K562 (cell line): ENCODE measurements around the gene DNAJC1. TPM values are rescaled to one million over a fixed set of nuclear protein-coding genes. Genes with fewer than 3 reads are reported as not detected.
A peak's percentile ranks its signal among the peaks of the same experiment; 100 is the strongest.

Experiments used
- GATA2 ChIP-seq: sonication (generic); formaldehyde crosslinking; IDR thresholded peaks from 2 replicates; pipeline ENCODE4 v1.4.0; 2020; ENCODE audit warnings: mild to moderate bottlenecking, missing genetic modification reagents
- SAP30 ChIP-seq: fragments of 200-600 bp; sonication (generic); IDR thresholded peaks from 2 replicates; pipeline ENCODE4 v1.6.1; 2012; ENCODE audit warnings: borderline replicate concordance, low read depth, mild to moderate bottlenecking, moderate library complexity, low read length, control low read depth, inconsistent platforms; ENCODE audit not compliant: insufficient read depth, poor library complexity, severe bottlenecking
- polyA plus RNA-seq, 8 experiments: library from polyadenylated mRNA; depleted of rRNA in 4 of 8; stranded (reverse) in 5 of 8; unstranded in 3 of 8; fragments of >200 nt; fragmentation: Nextera tagmentation in 2 of 8; fragmentation: Illumina TruSeq in 1 of 8; extraction: Ambion mirVana in 2 of 8; extraction: Trizol in 1 of 8; gene quantifications; 2 replicates each; pipeline versions ENCODE4 v1.2.1 to v1.2.3, GENCODE V29; 2011 to 2014; ENCODE audit warnings: inconsistent platforms in 1 of 8, missing spikeins in 1 of 8
- total RNA-seq, 7 experiments: library from RNA; depleted of rRNA in 6 of 7; stranded (reverse); fragments of >200 nt in 6 of 7; fragmentation: Illumina TruSeq in 2 of 7; extraction: Trizol in 2 of 7; gene quantifications; 2 replicates each; pipeline versions ENCODE4 v1.2.1 to v1.2.3, GENCODE V29; 2011 to 2021; ENCODE audit warnings: low replicate concordance in 1 of 7
- TF ChIP-seq, protein P1 (sequence below): fragments of 250-450 bp; sonication (Bioruptor Pico); IDR thresholded peaks from 2 replicates; pipeline ENCODE4 v1.4.0; 2020; ENCODE audit warnings: mild to moderate bottlenecking, moderate library complexity
- TF ChIP-seq, protein P2 (sequence below): sonication (generic); formaldehyde crosslinking; IDR thresholded peaks from 2 replicates; pipeline ENCODE4 v1.8.1; 2022; ENCODE audit warnings: missing genetic modification reagents
- TF ChIP-seq, protein P3 (sequence below), 2 experiments: fragments of 450-650 bp; formaldehyde crosslinking in 1 of 2; IDR thresholded peaks; 2 replicates each; pipeline versions ENCODE4 v1.4.0 to v1.6.1; 2014 to 2020; ENCODE audit warnings: mild to moderate bottlenecking in 2 of 2, borderline replicate concordance in 1 of 2, low read depth in 1 of 2
- TF ChIP-seq, protein P4 (sequence below): fragments of 250-450 bp; sonication (Bioruptor Pico); IDR thresholded peaks from 2 replicates; pipeline ENCODE4 v1.5.0; 2021; ENCODE audit warnings: mild to moderate bottlenecking, borderline replicate concordance

The DNAJC1 gene
- total and polyA plus RNA-seq, 9 of the 15 experiments (the other 6 are each of a cell fraction or from before 2014, with no cell fraction given) = 5.4 to 77.6 (median 40.3) TPM

DNA sequence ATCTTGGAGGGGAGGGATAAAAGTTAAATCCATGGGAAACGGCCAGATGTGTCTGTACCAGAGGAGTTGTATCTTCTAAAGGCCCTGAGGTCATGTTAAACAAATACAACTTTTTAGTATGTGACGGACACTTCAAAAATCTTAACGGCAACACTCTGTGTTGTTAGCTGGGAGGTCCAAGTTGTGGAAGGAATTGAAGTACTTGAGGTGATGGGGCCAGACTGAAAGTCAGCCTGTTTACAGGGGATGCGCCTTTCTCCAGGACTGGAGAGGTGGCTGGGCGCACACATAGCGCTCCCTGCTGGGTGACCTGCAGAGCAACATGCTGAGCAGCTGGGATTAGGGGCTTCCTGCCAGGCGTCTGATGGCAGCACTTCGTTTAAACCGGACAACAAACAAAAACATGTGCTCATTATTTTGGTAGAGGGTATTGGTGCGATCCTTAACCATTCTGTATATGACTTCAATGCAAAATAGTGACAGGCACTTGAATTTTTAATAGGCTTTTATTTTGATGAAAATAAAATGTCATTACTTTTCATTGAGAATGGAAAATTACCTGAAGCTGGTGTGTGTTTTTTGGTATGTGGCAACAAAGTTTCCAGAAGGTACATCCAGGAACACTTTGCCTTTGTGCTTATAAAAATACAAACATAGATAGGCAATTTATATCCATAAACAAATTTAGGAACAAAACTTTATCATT lies 271.3 kb downstream of the DNAJC1 start (continued):
- TF ChIP-seq, protein P1, sequence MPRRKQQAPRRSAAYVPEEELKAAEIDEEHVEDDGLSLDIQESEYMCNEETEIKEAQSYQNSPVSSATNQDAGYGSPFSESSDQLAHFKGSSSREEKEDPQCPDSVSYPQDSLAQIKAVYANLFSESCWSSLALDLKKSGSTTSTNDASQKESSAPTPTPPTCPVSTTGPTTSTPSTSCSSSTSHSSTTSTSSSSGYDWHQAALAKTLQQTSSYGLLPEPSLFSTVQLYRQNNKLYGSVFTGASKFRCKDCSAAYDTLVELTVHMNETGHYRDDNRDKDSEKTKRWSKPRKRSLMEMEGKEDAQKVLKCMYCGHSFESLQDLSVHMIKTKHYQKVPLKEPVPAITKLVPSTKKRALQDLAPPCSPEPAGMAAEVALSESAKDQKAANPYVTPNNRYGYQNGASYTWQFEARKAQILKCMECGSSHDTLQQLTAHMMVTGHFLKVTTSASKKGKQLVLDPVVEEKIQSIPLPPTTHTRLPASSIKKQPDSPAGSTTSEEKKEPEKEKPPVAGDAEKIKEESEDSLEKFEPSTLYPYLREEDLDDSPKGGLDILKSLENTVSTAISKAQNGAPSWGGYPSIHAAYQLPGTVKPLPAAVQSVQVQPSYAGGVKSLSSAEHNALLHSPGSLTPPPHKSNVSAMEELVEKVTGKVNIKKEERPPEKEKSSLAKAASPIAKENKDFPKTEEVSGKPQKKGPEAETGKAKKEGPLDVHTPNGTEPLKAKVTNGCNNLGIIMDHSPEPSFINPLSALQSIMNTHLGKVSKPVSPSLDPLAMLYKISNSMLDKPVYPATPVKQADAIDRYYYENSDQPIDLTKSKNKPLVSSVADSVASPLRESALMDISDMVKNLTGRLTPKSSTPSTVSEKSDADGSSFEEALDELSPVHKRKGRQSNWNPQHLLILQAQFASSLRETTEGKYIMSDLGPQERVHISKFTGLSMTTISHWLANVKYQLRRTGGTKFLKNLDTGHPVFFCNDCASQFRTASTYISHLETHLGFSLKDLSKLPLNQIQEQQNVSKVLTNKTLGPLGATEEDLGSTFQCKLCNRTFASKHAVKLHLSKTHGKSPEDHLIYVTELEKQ (CRISPR knock-in tag) = no peak
- TF ChIP-seq, protein P2, sequence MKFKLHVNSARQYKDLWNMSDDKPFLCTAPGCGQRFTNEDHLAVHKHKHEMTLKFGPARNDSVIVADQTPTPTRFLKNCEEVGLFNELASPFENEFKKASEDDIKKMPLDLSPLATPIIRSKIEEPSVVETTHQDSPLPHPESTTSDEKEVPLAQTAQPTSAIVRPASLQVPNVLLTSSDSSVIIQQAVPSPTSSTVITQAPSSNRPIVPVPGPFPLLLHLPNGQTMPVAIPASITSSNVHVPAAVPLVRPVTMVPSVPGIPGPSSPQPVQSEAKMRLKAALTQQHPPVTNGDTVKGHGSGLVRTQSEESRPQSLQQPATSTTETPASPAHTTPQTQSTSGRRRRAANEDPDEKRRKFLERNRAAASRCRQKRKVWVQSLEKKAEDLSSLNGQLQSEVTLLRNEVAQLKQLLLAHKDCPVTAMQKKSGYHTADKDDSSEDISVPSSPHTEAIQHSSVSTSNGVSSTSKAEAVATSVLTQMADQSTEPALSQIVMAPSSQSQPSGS (CRISPR knock-in tag) = no peak
- TF ChIP-seq GATA2 (CRISPR knock-in tag) = no peak
- TF ChIP-seq, protein P3, sequence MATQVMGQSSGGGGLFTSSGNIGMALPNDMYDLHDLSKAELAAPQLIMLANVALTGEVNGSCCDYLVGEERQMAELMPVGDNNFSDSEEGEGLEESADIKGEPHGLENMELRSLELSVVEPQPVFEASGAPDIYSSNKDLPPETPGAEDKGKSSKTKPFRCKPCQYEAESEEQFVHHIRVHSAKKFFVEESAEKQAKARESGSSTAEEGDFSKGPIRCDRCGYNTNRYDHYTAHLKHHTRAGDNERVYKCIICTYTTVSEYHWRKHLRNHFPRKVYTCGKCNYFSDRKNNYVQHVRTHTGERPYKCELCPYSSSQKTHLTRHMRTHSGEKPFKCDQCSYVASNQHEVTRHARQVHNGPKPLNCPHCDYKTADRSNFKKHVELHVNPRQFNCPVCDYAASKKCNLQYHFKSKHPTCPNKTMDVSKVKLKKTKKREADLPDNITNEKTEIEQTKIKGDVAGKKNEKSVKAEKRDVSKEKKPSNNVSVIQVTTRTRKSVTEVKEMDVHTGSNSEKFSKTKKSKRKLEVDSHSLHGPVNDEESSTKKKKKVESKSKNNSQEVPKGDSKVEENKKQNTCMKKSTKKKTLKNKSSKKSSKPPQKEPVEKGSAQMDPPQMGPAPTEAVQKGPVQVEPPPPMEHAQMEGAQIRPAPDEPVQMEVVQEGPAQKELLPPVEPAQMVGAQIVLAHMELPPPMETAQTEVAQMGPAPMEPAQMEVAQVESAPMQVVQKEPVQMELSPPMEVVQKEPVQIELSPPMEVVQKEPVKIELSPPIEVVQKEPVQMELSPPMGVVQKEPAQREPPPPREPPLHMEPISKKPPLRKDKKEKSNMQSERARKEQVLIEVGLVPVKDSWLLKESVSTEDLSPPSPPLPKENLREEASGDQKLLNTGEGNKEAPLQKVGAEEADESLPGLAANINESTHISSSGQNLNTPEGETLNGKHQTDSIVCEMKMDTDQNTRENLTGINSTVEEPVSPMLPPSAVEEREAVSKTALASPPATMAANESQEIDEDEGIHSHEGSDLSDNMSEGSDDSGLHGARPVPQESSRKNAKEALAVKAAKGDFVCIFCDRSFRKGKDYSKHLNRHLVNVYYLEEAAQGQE (IDR thresholded peaks at IDR 0.05; ENCODE audit: borderline replicate concordance) = peak; percentile 86
- TF ChIP-seq, protein P3 (CRISPR knock-in tag; IDR thresholded peaks at IDR 0.05; ENCODE audit: low read depth) = no peak
- TF ChIP-seq, protein P4, sequence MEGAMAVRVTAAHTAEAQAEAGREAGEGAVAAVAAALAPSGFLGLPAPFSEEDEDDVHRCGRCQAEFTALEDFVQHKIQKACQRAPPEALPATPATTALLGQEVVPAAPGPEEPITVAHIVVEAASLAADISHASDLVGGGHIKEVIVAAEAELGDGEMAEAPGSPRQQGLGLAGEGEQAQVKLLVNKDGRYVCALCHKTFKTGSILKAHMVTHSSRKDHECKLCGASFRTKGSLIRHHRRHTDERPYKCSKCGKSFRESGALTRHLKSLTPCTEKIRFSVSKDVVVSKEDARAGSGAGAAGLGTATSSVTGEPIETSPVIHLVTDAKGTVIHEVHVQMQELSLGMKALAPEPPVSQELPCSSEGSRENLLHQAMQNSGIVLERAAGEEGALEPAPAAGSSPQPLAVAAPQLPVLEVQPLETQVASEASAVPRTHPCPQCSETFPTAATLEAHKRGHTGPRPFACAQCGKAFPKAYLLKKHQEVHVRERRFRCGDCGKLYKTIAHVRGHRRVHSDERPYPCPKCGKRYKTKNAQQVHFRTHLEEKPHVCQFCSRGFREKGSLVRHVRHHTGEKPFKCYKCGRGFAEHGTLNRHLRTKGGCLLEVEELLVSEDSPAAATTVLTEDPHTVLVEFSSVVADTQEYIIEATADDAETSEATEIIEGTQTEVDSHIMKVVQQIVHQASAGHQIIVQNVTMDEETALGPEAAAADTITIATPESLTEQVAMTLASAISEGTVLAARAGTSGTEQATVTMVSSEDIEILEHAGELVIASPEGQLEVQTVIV = no peak
- no peak for TF ChIP-seq SAP30
